GM10248 (cell line): ENCODE results near the gene OR8G1.

ENCODE experiments used
- CTCF ChIA-PET: fragments of 300-600 bp; sonication (Branson Sonifier 250); formaldehyde crosslinking; extraction: SDS; loops from one replicate; lab custom pipeline; 2021; ENCODE audit warnings: antibody characterized with exemption; lab: Yijun Ruan, JAX
- POLR2A ChIA-PET: fragments of 350-650 bp; sonication (Branson Sonifier 250); formaldehyde crosslinking; extraction: SDS; loops from one replicate; lab custom pipeline; 2020; ENCODE audit warnings: antibody characterized with exemption; lab: Yijun Ruan, JAX
- DNase-seq: peaks from one replicate; pipeline ENCODE4 v3.0.0; 2012; ENCODE audit errors: extremely low spot score
- CTCF ChIP-seq: IDR thresholded peaks from 2 replicates; pipeline ENCODE4 v1.5.1; 2012; ENCODE audit warnings: mild to moderate bottlenecking, low read depth; ENCODE audit errors: extremely low read depth, missing control alignments, control extremely low read depth

Gene OR8G1

GRCh38 chr11:124297921-124298320 is 57.0 kb downstream of the OR8G1 start:
- POLR2A ChIA-PET = no interaction called here
- TF ChIP-seq CTCF = no peak
- CTCF ChIA-PET = no interaction called here
- DNase-seq = no peak

- CTCF ChIA-PET = no interaction called here
- no peak for DNase-seq
- POLR2A ChIA-PET = no interaction called here
- TF ChIP-seq CTCF = no peak
Observed at GRCh38 chr11:124301548-124301947, 60.7 kb downstream of the OR8G1 start.

- DNase-seq = no peak
- ChIA-PET POLR2A (no interaction called here), CTCF (no interaction called here)
- no peak for TF ChIP-seq CTCF
Observed at GRCh38 chr11:124302347-124303125, 61.6 kb downstream of the OR8G1 start.
